HFFc6 (cell line): ENCODE results near the gene RASAL1. TPM values are rescaled to one million over a fixed set of nuclear protein-coding genes. Genes with fewer than 3 reads are reported as not detected.
"Not testable (repeated sequence)": the region's sequence is repeated elsewhere in the genome, so short reads cannot be mapped to it uniquely, and the experiment has no call there.

Experiments
- DNase-seq: peaks from one replicate; pipeline ENCODE4 v3.0.0-alpha.2; 2018
- H3K27ac Mint-ChIP-seq: 2 replicates; pipeline ENCODE4 v1.8.0; 2020; ENCODE audit warnings: mild to moderate bottlenecking, mixed read lengths
- H3K27me3 Mint-ChIP-seq: 2 replicates; pipeline ENCODE4 v1.8.0; 2021; ENCODE audit warnings: mild to moderate bottlenecking, moderate library complexity, mixed read lengths; ENCODE audit not compliant: insufficient read depth
- H3K36me3 Mint-ChIP-seq: 2 replicates; pipeline ENCODE4 v1.8.0; 2021; ENCODE audit warnings: low read depth, mixed read lengths
- H3K4me1 Mint-ChIP-seq: 2 replicates; pipeline ENCODE4 v1.8.0; 2020; ENCODE audit warnings: low read depth, mixed read lengths
- H3K4me3 Mint-ChIP-seq: 2 replicates; pipeline ENCODE4 v1.8.0; 2020; ENCODE audit warnings: mild to moderate bottlenecking, moderate library complexity, mixed read lengths
- H3K9me3 Mint-ChIP-seq: 2 replicates; pipeline ENCODE4 v1.8.0; 2020; ENCODE audit warnings: mild to moderate bottlenecking, mixed read lengths
- CTCF ChIP-seq: fragments of 200-600 bp; sonication (generic); IDR thresholded peaks from 2 replicates; pipeline ENCODE4 v1.5.0; 2021; ENCODE audit warnings: antibody characterized with exemption, mild to moderate bottlenecking
- total RNA-seq, 6 experiments: library from RNA; stranded (reverse); fragmentation: NEBNext Ultra II Directional; extraction: Animal tissue kit (Norgen Biotek cat#: 25700); gene quantifications; 2 replicates in 1 of 6; 3 replicates in 5 of 6; pipeline ENCODE4 v1.2.3, GENCODE V29; 2021

RASAL1 gene
- total RNA-seq, 6 experiments from 2014 or later: not detected

- no peak for TF ChIP-seq CTCF
- Mint-ChIP-seq H3K4me1 (no peaks in the 10 kb centered on the region), H3K36me3 (no peaks in the 10 kb centered on the region; the same call in 1 of the 2 replicates), H3K27ac (no peak overlapping the region), H3K4me3 (no peak overlapping the region), H3K9me3 (peaks cover 7% of the 10 kb centered on the region; the same call in 1 of the 2 replicates), H3K27me3 (peaks cover 15% of the 10 kb centered on the region)
- no peak for DNase-seq
Measured at GRCh38 chr12:113127791-113128199, 7.8 kb downstream of the RASAL1 start.

- Mint-ChIP-seq H3K4me1 (no peaks in the 10 kb centered on the region), H3K27me3 (peaks cover 10% of the 10 kb centered on the region), H3K27ac (no peak overlapping the region), H3K9me3 (peaks cover 7% of the 10 kb centered on the region; the same call in 1 of the 2 replicates), H3K4me3 (no peak overlapping the region), H3K36me3 (no peaks in the 10 kb centered on the region; the same call in 1 of the 2 replicates)
- 0 out of 2 replicates have a peak, but pooled peaks have one; percentile 6 for TF ChIP-seq CTCF
- no peak for DNase-seq
Measured at GRCh38 chr12:113120670-113121370, 14.7 kb downstream of the RASAL1 start.

- Mint-ChIP-seq H3K9me3 (peaks cover 7% of the 10 kb centered on the region; the same call in 1 of the 2 replicates), H3K4me3 (no peak overlapping the region), H3K27me3 (peaks cover 6% of the 10 kb centered on the region), H3K4me1 (no peaks in the 10 kb centered on the region), H3K36me3 (no peaks in the 10 kb centered on the region; the same call in 1 of the 2 replicates), H3K27ac (no peak overlapping the region)
- TF ChIP-seq CTCF: no peak
- no peak for DNase-seq
Measured at GRCh38 chr12:113119980-113120669, 15.4 kb downstream of the RASAL1 start.

GRCh38 chr12:113118142-113118541, 17.4 kb downstream of the RASAL1 start:
- Mint-ChIP-seq H3K9me3 (peaks cover 3% of the 10 kb centered on the region; the same call in 1 of the 2 replicates), H3K27me3 (peaks cover 13% of the 10 kb centered on the region), H3K27ac (no peak overlapping the region), H3K36me3 (no peaks in the 10 kb centered on the region; the same call in 1 of the 2 replicates), H3K4me1 (no peaks in the 10 kb centered on the region), H3K4me3 (no peak overlapping the region)
- no peak for TF ChIP-seq CTCF
- no peak for DNase-seq

GRCh38 chr12:113117684-113118083, 17.9 kb downstream of the RASAL1 start:
- not testable (repeated sequence) for H3K4me3 Mint-ChIP-seq, H3K4me1 Mint-ChIP-seq, H3K9me3 Mint-ChIP-seq, DNase-seq, H3K36me3 Mint-ChIP-seq, H3K27ac Mint-ChIP-seq
- peaks cover 16% of the 10 kb centered on the region for H3K27me3 Mint-ChIP-seq

- Mint-ChIP-seq H3K4me1 (no peaks in the 10 kb centered on the region), H3K9me3 (no peaks in the 10 kb centered on the region), H3K36me3 (no peaks in the 10 kb centered on the region), H3K27me3 (peaks cover 14% of the 10 kb centered on the region), H3K4me3 (no peak overlapping the region), H3K27ac (no peak overlapping the region)
- TF ChIP-seq CTCF: no peak
- DNase-seq: no peak
Measured at GRCh38 chr12:113116875-113117274, 18.7 kb downstream of the RASAL1 start.
